22Rv1 (cell line): ENCODE results near the gene WBP1L.

Experiments
- H3K27ac ChIP-seq: fragments of 450-650 bp; 2 replicates; pipeline ENCODE4 v1.5.1; 2017
- CTCF ChIP-seq: fragments of 450-650 bp; IDR thresholded peaks from 2 replicates; pipeline ENCODE4 v1.5.1; 2017; ENCODE audit warnings: mild to moderate bottlenecking
- ZFX ChIP-seq: fragments of 450-650 bp; IDR thresholded peaks from 2 replicates; pipeline ENCODE4 v1.6.1; 2017; ENCODE audit warnings: antibody characterized with exemption, borderline replicate concordance

WBP1L gene

GRCh38 chr10:102769375-102770107 is 25.8 kb downstream of the WBP1L start:
- TF ChIP-seq ZFX (no peak), CTCF (no peak)
- H3K27ac ChIP-seq = peak overlapping the region; percentile 90

- peak overlapping the region; percentile 90 for H3K27ac ChIP-seq
Observed at GRCh38 chr10:102770108-102770482, 26.3 kb downstream of the WBP1L start.

GRCh38 chr10:102770792-102771191 is 27.0 kb downstream of the WBP1L start:
- H3K27ac ChIP-seq = peak overlapping the region; percentile 90
- TF ChIP-seq CTCF (no peak), ZFX (no peak)

More at GRCh38 chr10:102770108-102770482, 26.3 kb downstream of the WBP1L start:
- TF ChIP-seq CTCF (no peak), ZFX (no peak)

GRCh38 chr10:102773320-102773719 is 29.6 kb downstream of the WBP1L start:
- H3K27ac ChIP-seq = no peak overlapping the region
- TF ChIP-seq ZFX (no peak), CTCF (no peak)

- no peak overlapping the region for H3K27ac ChIP-seq
- TF ChIP-seq ZFX (no peak), CTCF (no peak)
Observed at GRCh38 chr10:102773986-102774385, 30.2 kb downstream of the WBP1L start.

GRCh38 chr10:102775201-102775934 is 31.6 kb downstream of the WBP1L start:
- TF ChIP-seq CTCF (no peak), ZFX (no peak)
- no peak overlapping the region for H3K27ac ChIP-seq
